KBM-7 (cell line): ENCODE data around the gene CYLD.

Experiments
- DNase-seq: peaks from one replicate; pipeline ENCODE4 v3.0.0-alpha.2; 2015
- in situ Hi-C: fragments of 300-500 bp; cut with MboI; formaldehyde crosslinking; loops from 2 replicates; pipeline ENCODE4 v1.14.3; 2020; ENCODE audit warnings: low sequenced_read_pairs, low pct_unique_long_range_greater_than_20kb, mixed read lengths

The CYLD gene

DNA sequence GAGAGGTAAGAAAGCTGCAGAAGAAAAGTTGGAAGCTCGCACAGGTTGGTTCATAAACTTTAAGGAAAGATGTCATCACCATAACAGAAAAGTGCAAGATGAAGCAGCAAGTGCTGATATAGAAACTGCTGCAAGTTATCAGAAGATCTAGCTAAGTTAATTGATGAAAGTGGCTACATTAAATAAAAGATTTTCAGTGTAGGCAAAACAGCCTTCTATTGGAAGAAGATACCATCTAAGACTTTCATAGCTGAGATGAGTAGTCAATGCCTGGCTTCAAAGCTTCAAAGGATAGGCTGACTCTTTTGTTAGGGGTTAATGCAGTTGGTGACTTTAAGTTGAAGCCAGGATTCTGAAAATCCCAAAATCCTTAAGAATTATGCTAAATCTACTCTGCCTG, 24.0 kb downstream of the CYLD start:
- no peak for DNase-seq
- in situ Hi-C loops, result no loop called here

DNA sequence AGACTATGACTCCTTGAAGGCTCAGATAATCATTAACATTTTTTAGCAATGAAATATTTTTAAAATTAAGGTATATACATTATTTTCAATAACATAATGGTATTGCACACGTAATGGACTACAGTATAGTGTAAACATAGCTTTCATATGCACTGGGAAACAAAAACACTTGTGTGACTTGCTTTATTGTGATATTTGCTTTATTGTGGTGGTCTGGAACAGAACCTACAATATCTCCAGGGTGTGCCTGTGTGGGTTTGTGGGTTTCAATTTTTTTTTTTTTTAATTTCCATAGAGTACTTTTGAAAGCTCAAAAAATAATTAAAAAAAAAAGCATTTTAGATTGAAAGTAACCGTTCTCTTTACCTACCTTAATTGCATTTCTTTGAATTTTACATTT, 25.3 kb downstream of the CYLD start:
- in situ Hi-C loops, result no loop called here
- DNase-seq, result no peak

DNA sequence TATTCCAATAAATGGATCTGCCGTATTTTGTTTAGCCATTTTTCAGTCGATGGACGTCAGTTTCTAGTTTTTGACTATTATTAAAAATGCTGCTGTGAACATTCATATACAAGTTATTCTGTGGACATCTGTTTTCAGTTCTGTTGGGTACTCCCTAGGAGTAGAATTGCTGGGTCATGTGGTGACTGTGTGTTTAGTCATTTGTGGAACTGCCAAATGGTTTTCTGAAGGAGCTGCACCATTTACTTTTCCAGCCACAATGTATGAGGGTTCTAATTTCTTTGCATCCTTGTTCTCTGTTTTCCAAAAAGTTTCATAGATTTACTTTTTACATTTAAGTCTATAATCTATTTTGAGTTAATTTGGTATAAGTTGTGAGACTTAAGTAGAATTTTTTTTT, 29.5 kb downstream of the CYLD start:
- in situ Hi-C loops, result no loop called here
- DNase-seq, result no peak

DNA sequence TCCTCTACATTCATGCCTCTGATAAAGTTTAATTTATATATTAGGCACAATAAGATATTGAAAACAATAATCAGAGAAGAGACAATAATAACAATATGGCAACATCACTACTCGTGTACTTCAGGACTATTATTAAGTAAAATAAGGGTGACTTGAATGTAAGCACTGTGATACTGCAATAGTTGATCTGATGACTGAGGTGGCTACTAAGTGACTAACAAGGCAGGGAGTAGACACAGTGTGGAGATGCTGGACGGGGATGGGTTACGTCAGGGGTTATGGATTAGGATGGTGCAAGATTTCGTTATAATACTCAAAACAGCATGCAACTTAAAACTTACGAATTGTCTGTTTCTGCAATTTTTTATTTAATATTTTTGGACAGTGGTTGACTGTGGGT, 32.5 kb downstream of the CYLD start:
- in situ Hi-C loops, result no loop called here
- DNase-seq, result no peak

DNA sequence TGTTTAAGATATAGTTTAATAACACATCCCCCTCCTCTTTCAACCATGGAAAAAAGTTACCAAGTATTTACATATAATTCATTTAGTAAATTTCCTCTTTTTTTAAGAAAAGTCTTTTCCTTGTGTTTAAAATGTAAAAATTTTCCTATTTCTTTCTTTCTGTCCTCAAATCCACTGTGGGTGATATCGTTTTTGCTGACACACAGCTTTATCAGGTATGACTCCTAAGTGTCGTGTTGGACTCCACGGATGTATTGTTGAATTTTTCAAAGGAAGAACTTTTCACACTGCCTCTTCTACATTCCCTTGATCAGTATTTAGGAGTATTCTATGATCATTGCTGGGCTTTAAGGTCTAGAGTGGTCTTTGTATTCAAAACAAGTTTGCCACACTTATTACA, 33.1 kb downstream of the CYLD start:
- in situ Hi-C loops, result no loop called here

DNA sequence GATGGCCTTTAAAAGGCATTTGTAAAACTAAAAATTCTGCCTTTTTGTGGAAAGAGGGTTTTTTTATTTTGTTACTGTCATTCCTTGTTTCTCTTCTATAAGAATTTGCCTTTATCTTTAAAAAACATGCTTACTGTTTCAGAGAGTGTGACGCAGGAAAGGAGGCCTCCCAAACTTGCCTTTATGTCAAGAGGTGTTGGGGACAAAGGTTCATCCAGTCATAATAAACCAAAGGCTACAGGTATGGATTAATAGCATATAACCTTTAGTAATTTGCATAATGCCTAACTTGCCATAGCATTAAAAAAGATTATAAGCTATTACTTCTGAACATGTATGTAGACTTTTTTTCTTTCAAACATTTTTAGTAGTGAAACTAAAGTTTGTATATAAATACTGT, 34.2 kb downstream of the CYLD start:
- DNase-seq, result no peak
- in situ Hi-C loops, result no loop called here

More for the DNA sequence above, 33.1 kb downstream of the CYLD start:
- DNase-seq, result no peak

DNA sequence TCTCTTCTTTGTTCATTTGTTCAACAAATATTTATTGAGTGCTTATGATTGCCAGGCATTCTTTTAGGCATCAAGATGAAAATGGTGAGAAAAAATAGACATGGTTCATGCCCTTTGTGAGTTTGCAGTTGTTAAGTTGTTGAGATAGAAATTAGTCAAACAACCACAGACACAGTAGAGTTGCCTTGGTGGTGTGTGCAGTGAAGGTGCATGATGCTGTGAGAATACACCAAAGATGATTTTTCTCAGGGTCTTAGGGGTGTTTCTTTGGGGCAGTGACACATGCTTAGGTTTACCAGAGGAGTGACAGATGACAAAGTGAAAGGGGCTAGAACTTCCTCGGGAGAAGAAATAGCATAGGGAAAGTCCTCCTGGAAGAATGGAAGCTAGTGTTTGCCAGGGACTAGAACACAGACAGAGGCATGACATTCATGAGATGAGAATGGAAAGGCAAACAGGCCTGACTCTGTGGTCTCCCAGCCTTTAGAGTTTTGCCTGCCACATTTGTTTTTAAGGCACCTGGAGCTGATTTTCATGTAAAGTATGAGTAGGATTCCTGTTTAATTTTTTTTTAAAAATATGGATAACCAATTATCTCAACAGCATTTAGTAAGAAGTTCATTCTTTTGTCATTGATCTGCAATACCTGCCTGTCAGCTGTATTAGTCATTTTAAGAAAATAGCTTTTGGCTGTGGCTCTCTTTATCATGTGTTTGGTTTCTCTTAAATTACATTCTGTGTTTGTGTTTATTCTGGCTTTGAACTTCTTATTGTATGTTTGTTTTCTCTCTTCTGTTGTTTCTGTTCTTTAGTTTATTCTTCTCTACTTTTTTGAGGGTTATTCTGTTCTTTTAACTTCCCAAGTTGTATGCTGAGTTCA, 36.6 kb downstream of the CYLD start:
- in situ Hi-C loops, result no loop called here
- DNase-seq, result no peak

DNA sequence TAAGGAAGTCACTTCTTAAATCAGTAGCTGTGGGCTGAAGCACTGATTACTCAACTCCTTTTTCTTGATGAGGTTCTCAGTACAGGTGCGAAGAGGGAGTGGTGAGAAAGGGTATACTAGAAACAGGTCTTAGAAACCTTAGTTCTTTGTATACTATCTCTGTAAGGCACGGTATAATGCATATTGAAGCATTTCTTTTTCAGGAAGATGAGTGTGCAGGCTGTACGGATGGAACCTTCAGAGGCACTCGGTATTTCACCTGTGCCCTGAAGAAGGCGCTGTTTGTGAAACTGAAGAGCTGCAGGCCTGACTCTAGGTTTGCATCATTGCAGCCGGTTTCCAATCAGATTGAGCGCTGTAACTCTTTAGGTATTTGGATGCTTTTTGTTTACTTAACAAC, 39.2 kb downstream of the CYLD start:
- in situ Hi-C loops, result no loop called here
- DNase-seq, result no peak

DNA sequence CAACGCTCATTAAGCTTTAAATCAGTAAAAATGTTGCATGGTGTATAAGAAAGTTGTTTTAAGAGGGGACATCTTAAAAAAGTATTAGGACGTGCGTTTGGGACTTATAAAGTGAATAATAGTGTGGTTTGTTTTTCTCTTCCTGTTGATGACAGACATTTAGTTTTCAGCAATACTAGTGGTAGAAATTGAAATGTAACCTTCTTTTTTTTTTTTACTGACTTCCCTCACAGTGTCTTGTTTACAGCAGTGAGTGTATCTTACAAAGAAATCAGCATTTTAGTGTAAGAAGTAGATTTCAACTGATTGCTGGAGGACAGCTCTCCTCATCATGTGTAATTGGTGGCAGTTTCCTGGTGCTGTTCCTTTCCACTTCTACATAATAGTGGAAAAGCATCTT, 39.6 kb downstream of the CYLD start:
- in situ Hi-C loops, result no loop called here
- no peak for DNase-seq

DNA sequence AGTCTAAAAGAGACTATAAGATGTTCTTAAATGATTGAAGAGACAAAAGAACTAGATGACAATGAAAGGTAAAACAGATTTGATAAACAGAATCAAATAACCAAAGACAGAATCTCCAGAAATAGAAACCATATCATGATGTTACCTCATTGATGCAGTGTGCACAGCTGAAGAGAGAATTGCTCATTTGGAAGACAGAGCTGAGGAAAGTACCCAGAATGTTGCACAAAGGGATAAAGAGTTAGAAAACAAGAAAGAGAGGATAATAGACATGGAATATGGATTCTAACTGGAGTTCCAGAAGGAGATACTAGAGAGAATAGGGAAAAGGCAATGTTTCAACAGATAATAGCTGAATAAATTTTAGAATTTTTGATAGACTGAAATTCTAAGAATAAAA, 47.9 kb downstream of the CYLD start:
- DNase-seq, result no peak
- in situ Hi-C loops, result no loop called here

DNA sequence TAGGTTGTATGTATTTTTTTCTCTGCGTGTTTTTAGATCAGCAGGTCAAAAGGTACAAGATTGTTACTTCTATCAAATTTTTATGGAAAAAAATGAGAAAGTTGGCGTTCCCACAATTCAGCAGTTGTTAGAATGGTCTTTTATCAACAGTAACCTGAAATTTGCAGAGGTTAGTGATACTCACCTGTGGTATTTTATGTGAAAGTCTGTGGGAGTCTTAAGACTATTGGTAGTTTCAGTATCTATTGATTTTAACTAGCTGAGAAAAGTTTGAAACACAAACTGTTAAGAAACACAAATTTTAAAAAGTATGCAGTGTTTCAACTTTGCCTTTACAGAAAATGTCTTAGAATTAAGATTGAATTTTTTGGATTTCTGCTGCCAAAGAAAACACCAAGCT, 49.6 kb downstream of the CYLD start:
- no peak for DNase-seq
- in situ Hi-C loops, result no loop called here

DNA sequence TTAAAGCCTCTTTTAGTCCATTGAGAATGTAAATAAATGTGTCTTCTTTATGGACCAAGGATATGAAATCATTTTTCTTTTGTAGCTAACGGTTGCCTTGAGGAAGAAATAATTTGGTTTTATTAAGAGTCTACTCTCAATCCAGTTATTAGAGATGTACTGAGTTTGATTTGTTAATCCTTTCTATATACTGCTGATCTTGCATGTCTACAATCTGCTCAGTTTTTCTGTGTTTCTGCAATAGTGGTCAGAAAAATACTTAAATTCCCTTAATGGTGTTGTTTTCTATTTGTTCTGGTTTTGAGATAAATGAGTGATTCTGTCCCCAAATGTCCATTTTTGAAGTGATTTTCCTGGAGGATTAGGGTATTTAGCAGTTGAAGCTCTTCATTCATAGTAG, 54.9 kb downstream of the CYLD start:
- in situ Hi-C loops, result no loop called here
- no peak for DNase-seq

DNA sequence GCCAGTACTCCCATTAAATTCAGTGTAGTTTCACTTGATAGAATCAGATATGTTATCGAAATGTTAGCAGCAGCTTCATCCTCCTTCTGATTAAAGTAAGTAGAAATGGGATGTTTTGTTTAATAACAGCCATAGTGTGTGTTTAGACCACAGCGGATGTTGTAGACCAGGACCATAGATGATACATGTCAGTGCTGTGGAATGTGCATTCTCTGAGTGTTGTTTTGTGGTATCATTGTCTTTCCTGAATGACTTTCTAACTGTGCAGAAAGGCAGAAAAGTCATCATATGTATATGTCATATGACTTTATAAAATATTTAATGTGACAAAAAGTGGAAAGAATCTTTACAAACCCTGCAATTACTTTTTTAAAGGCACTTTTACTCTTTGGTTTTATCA, 55.6 kb downstream of the CYLD start:
- DNase-seq, result no peak
- in situ Hi-C loops, result no loop called here

DNA sequence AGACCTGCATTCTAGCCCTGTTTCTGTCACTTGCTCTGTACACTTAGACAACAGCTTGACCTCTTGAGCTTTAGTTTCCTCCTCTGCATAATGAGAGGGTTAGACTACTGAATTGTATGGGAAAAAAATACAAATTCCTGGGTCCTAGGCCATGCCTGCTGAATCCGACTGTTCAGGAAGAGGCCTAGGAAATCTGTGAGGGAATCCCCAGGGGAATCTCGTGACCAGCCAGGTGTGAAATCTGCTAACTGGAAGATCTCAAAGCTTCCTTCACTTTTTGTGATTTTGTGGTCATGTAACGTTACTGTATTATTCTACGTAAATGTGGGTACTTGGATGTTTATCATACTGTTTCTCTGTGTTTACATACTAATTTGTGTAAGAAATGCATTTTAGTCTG, 58.2 kb downstream of the CYLD start:
- in situ Hi-C loops, result loop anchor here (25.0 kb wide), 1 partner anchor 413 kb away; no protein-coding TSS in a partner anchor
- no peak for DNase-seq

DNA sequence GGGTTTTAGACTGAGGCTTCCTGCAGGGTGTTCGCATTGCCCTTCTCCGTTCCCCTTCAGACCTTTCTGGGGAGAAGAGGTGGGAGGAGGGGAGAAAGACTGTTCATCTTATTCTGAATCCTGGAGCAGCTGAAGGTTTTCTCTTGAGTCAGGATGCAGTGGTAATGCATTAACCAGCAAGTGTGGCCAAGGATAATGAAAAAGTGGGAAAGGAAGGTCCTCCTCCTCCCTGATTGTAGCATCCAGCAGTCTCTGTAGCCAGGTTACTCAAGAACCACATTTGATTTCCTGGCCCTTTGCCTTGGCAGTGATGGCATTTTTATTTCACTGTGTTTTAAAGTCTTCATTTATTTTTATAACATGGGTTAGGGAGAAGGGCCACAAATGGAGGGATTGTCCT, 59.1 kb downstream of the CYLD start:
- in situ Hi-C loops, result loop anchor here (25.0 kb wide), 1 partner anchor 414 kb away; no protein-coding TSS in a partner anchor
- DNase-seq, result no peak

DNA sequence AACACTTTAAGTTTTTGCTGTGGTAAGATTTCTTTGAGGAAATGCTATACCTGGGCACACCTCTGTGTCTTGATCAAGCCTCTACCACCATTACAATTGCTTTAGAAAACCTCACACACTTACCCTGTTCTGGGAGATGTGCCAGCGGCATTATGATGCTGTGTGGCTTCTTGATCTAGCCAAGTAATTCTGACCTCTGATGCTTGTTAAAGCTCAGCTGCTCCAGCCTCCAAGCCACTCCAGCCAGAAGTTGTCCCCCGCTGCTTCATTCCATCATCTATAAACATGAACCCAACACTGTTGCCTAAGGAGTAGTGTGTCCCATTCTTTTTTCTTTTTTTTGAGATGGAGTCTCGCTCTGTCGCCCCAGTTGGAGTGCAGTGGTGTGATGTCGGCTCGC, 60.1 kb downstream of the CYLD start:
- in situ Hi-C loops, result loop anchor here (25.0 kb wide), 1 partner anchor 415 kb away; no protein-coding TSS in a partner anchor
- no peak for DNase-seq

DNA sequence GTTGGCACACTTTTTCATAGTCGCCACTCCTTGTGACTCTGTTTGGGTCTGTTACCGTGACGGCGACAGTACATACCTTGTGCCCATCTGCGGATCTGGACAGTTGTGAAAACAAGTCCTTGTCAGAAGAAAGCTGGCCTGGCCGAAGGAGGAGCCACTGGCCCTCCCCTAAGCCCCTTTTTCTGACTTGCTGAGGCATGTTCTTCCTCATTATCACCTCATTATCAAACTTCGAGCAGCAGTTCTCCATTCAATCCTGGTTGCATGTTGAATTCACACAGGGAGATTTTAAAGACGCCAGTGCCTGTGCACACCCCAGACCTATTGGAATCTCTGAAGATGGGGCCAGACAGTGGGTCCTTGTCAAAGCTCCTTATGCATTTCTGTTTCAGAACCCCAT, 61.1 kb downstream of the CYLD start:
- DNase-seq, result peak; percentile 10
- in situ Hi-C loops, result loop anchor here (25.0 kb wide), 1 partner anchor 416 kb away; no protein-coding TSS in a partner anchor

DNA sequence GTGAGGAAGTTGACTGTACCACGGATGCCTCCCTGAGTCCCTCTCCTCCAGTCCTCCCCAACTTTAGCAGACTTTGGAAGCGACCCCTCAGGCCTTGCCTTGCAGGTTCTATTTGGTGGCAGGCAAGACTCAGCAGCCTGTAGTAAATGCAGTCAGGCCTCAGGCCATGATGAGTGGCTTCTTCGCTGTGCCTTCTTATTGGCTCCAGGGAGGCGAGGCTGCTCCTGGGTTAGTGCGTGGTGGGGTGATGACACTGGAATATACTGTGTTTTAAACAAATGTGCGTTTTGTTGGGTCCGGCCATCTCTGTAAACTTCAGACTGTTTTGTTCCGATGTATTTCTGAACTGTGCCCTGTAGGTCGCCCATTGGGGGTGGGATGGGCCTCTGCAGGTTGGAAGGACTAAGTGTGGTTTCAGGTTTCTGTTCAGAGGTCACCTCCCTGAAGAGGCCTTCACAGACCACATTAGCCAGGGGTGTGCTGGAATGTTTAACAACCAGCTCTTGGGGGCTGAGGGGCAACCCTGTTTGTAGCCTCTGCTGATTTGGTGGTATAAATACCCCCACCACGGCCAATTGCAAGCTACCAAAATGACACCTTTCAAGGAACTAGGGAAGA, 62.5 kb downstream of the CYLD start:
- no peak for DNase-seq
- in situ Hi-C loops, result loop anchor here (25.0 kb wide), 1 partner anchor 417 kb away; no protein-coding TSS in a partner anchor

DNA sequence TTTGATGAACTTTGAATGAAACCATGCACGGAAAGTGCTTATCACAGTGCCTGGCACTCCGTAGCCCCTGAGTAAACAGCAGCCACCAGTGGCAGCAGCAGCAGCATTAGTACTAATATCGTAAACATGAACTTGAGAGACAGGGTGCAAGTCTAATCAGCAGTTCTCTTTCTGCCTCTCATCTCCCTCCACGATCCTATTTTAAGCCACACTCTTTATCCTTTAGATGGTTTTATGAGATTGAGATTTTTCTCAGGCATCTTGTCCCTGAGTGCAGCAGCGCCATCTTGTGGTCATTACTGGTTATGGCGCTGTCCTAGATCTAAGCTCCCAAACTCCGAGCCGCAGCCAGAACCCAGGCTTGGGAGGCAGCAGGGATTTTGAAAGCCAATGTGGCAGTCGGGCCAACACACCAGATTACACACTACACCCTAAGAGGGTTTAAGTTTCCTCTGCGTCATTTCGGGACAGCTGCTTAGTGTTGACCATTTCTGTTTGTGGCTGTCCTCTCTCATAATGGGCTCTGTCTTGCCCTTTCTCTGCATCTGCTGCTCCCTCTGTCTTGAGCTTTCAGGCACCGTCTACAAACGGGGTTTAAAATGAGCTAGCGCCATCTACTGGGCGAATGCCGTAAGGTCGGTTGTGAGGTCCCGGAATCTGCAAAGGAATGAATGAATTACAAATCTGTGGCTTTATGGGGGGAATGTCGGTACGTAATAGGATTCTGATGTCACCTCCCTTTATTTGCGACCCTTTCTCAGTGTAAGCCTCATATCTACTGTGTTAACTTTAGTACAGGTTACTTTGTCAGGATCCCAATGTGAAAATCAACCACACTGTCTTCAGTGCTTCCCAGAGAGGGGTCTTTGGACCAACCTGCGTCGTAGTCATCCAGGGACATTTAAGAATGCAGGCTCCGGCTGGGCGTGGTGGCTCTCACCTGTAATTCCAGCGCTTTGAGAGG, 64.5 kb downstream of the CYLD start:
- DNase-seq, result peak; percentile 94
- in situ Hi-C loops, result loop anchor here (25.0 kb wide), 1 partner anchor 419 kb away; no protein-coding TSS in a partner anchor
